Fibroblast of the aortic adventitia (primary cell): Measurements from ENCODE around the gene KRTAP19-4. TPM values are rescaled to one million over a fixed set of nuclear protein-coding genes. Genes with fewer than 3 reads are reported as not detected.

Experiments used
- DNase-seq: peaks from one replicate; pipeline ENCODE4 v3.0.0-alpha.2; 2010; ENCODE audit warnings: low read depth
- H3K4me3 ChIP-seq: 2 replicates; pipeline ENCODE4 v1.5.1; 2011; ENCODE audit warnings: low read depth, mild to moderate bottlenecking, control low read depth, low read length, moderate library complexity
- total RNA-seq: library from RNA; depleted of rRNA; stranded (reverse); fragments of >200 nt; gene quantifications from 2 replicates; pipeline ENCODE4 v1.2.3, GENCODE V29; 2012; ENCODE audit warnings: low replicate concordance
- TF ChIP-seq, protein P1 (sequence below): IDR thresholded peaks from 2 replicates; pipeline ENCODE4 v1.5.1; 2011; ENCODE audit warnings: mild to moderate bottlenecking, low read length, control low read depth, inconsistent platforms; ENCODE audit not compliant: insufficient read depth

KRTAP19-4 gene
- total RNA-seq, 1 donor, result not detected

DNA sequence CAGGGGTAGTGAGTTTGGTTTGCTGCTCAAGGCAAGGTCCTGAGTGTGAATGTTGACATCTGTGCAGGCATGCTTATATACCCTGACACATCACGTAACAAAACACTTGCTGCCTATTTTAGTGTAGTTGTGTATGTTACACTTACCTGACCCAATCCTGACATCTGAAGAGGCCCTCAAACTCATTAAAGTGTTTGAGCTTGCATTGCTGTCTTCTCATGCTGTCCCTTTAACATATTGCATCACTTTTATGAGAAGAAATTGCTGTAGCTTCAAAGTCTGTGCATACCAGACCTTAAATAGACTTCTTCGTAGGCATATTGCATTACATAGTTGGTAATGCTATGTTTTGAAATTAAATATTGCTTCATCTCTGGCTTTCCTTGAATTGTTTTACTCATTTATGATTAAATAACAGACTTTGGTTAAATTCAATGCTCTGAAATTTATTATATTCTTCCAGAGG lies 5.0 kb downstream of the KRTAP19-4 start, which contains the start of gene KRTAP19-3:
Gene KRTAP19-3, minus strand, starts transcription at position 51 of the 466 bp plus-strand sequence. CDS start 56 bp downstream, outside the sequence.
- no peak for DNase-seq
- no peak within 1 kb of the TSS for H3K4me3 ChIP-seq
- TF ChIP-seq, protein P1, sequence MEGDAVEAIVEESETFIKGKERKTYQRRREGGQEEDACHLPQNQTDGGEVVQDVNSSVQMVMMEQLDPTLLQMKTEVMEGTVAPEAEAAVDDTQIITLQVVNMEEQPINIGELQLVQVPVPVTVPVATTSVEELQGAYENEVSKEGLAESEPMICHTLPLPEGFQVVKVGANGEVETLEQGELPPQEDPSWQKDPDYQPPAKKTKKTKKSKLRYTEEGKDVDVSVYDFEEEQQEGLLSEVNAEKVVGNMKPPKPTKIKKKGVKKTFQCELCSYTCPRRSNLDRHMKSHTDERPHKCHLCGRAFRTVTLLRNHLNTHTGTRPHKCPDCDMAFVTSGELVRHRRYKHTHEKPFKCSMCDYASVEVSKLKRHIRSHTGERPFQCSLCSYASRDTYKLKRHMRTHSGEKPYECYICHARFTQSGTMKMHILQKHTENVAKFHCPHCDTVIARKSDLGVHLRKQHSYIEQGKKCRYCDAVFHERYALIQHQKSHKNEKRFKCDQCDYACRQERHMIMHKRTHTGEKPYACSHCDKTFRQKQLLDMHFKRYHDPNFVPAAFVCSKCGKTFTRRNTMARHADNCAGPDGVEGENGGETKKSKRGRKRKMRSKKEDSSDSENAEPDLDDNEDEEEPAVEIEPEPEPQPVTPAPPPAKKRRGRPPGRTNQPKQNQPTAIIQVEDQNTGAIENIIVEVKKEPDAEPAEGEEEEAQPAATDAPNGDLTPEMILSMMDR, result no peak

DNA sequence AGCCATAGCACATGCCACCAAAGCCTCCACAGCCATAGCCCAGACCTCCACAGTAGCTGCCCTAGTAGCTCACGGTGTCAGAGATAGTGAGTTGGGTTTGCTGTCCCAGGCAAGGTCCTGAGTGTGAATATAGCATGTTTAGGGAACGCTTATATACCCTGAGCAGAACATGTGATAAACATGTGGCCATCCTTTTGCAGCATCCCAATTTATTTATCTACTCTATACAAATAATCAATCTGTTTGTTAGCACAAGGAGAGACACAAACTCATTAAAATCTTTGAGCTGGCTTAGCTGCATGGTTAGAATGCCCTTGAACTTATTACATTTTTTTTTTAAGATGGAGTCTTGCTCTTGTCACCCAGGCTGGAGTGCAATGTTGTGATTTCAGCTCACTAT lies 9.6 kb downstream of the KRTAP19-4 start, which contains the start of gene KRTAP19-2:
Gene KRTAP19-2, minus strand, starts transcription at position 101 of the 400 bp plus-strand sequence. Its CDS starts 88 bp downstream, at position 13.
- TF ChIP-seq, protein P1, result no peak
- no peak for DNase-seq
- no peak within 1 kb of the TSS for H3K4me3 ChIP-seq

DNA sequence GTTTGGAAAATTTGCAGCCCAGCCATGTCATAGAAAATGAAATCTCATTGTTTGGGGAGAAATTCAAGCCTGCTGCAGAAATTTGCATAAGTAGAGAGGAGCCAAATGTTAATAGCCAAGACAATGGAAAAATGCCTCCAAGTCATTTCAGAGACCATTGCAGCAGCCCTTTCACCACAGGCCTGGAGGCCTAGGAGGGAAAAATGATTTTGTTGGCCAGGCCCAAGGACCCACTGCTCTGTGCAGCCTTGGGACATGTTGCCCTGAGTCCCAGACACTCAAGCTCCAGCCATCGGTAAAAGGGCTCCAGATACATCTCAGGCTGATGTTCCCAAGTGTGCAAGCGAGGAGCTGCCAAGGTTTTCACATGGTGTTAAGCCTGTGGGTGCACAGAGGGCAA lies 10.8 kb downstream of the KRTAP19-4 start:
- H3K4me3 ChIP-seq, result no peak overlapping the region
- no peak for DNase-seq
- TF ChIP-seq, protein P1, result no peak

DNA sequence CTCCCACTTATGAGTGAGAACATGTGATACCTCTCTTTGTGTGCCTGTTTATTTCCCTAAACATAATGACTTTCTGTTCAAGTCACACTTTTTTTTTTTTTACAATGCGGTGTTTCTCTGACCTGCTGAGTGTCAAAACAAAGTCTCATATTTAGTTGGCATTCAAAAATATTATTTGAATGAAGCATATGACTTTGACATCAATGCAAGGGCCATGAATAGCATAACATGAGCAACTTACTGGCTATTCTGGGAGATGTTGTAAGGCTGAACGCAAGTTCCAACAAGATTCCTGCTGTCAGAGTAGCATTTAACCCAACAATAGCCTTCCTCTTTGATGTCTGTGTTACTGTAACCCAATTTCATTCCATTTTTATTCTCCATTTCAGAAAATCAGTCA lies 14.8 kb downstream of the KRTAP19-4 start:
- no peak overlapping the region for H3K4me3 ChIP-seq
- DNase-seq, result no peak
- TF ChIP-seq, protein P1, result no peak

DNA sequence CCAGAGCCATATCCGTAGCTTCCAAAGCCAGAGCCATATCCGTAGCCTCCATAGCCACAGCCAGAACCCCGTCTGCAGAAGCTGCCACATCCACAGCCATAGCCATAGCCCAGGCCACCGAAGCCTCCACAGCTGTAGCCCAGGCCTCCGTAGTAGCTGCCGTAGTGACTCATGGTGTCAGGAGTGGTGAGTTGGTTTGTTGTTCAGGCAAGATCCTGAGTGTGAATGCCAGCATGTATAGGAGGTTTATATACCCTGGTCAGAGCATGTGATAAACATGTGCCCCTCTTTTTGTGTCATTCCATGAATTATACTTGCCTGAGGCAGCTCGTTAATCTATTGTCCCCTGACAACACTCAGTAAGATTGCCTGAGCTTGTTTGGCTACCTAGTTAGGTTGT lies 16.8 kb downstream of the KRTAP19-4 start, which contains the start of gene KRTAP19-1:
Gene KRTAP19-1, minus strand, starts transcription at position 223 of the 400 bp plus-strand sequence. Its CDS starts 50 bp downstream, at position 173.
- DNase-seq, result no peak
- no peak within 1 kb of the TSS for H3K4me3 ChIP-seq
- TF ChIP-seq, protein P1, result no peak

DNA sequence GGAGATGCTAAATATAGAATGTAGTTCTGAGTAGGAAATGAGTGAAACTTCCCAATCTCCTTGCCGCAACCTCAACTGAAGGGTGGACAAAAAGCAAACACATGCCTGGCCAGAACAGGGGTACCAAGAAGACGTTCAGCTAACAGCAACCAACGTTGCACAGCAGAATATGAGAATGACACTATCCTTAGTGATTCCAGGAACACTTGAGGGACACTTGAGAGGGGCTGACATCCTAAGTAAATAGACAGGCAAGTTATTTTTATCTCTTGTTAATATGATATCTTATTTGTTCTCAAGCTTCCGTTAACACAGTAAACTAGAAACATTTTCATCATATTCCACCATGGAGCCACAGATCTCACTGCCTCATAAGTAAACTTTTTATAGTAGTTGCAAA lies 17.7 kb downstream of the KRTAP19-4 start:
- no peak overlapping the region for H3K4me3 ChIP-seq
- TF ChIP-seq, protein P1, result no peak
- DNase-seq, result no peak

DNA sequence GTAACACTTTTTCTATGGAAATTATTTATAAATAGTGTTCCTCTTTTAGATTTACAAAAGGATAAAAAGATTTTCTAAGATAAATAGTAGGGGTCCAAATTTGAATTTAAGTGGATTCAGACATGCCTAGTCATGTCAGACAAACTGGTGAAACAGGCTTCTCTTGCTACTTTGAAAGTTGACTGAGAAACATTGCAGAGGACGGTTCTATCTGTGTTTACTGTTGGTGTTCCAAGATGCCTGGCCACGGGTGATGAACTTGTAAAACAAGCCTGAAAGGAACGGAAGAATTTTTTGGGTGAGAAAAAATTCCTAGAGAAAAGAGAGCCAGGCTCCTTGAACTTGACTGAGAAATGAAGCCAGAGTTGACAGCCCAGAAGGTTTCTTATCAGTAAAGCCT lies 19.0 kb downstream of the KRTAP19-4 start:
- TF ChIP-seq, protein P1, result no peak
- no peak for DNase-seq
- no peak overlapping the region for H3K4me3 ChIP-seq
